SH-SY5Y (cell line): ENCODE results near the gene AKAP12.

Source experiments
- GATA2 ChIP-seq: IDR thresholded peaks from 2 replicates; pipeline ENCODE4 v1.6.1; 2011; ENCODE audit warnings: mild to moderate bottlenecking, low read depth, low read length
- GATA3 ChIP-seq: IDR thresholded peaks from 2 replicates; pipeline ENCODE4 v1.6.1; 2011; ENCODE audit warnings: low read depth, mild to moderate bottlenecking, low read length, moderate library complexity

Gene AKAP12

DNA sequence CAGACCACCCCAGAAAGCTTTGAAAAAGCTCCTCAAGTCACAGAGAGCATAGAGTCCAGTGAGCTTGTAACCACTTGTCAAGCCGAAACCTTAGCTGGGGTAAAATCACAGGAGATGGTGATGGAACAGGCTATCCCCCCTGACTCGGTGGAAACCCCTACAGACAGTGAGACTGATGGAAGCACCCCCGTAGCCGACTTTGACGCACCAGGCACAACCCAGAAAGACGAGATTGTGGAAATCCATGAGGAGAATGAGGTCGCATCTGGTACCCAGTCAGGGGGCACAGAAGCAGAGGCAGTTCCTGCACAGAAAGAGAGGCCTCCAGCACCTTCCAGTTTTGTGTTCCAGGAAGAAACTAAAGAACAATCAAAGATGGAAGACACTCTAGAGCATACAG is 112.0 kb downstream of the AKAP12 start:
- TF ChIP-seq GATA3 (no peak), GATA2 (no peak)

GRCh38 chr6:151352410-151353396 is 112.9 kb downstream of the AKAP12 start:
- TF ChIP-seq GATA2 (no peak), GATA3 (no peak)

DNA sequence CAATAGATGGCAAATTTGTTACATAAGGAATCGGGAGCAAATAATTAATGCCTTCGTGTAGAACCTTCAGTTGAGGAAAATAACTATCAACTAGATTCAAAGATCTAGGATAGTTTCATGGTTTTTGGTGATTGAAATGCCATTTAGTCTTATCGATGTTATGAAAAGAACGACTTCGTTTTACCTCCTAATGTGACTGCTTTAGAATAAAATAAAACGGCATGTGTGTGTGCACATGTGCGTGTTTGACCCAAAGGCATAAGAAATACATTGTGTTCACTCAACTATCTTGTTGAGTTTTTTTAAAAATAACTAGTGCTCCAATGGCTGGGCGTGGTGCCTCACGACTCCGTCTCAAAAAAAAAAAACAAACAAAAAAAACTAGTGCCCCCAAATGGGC is 114.0 kb downstream of the AKAP12 start:
- TF ChIP-seq GATA2, result no peak
- no peak for TF ChIP-seq GATA3

GRCh38 chr6:151357758-151358436 is 118.1 kb downstream of the AKAP12 start:
- no peak for TF ChIP-seq GATA3
- TF ChIP-seq GATA2, result no peak

DNA sequence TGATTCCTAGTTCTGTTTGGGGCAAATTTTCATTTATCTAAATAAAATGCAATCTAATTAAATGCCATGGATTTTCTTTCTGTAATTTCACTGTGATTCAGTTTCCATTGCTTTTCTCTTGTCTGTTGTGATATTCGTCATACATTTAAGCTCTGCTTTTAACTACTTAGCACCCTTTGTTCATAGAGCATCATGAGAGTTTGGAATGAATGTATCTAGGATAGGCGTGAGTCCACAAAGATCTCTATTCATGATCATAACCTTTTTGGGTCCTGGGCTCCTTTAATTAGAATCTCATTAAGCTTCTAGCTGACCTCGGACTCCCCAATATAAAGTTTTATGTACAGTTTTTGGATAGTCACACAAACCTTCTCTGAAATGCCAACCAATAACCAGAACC is 118.7 kb downstream of the AKAP12 start:
- TF ChIP-seq GATA2 (no peak), GATA3 (no peak)

DNA sequence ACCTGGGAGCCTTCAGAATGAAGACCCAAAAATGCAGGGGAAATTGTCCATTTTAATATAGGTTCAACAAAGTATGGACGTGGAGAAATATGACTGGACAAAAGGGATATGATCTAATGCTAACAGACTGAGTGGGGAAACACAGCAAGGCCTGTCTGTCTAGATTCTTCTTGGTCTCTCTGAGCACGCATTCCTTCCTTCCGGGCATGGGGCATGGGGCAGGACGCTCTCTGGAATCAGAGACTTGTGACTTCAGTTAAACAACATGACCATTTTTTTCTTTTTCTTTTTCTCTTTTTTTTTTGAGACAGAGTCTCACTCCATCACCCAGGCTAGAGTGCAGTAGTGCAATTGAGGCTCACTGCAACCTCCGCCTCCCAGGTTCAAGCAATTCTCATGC is 119.7 kb downstream of the AKAP12 start:
- TF ChIP-seq GATA3 (no peak), GATA2 (no peak)

- TF ChIP-seq GATA2 (no peak), GATA3 (no peak)
Observed at GRCh38 chr6:151365233-151365632, 125.5 kb downstream of the AKAP12 start.

GRCh38 chr6:151370509-151371078 is 130.8 kb downstream of the AKAP12 start:
- TF ChIP-seq GATA3 (no peak), GATA2 (no peak)

DNA sequence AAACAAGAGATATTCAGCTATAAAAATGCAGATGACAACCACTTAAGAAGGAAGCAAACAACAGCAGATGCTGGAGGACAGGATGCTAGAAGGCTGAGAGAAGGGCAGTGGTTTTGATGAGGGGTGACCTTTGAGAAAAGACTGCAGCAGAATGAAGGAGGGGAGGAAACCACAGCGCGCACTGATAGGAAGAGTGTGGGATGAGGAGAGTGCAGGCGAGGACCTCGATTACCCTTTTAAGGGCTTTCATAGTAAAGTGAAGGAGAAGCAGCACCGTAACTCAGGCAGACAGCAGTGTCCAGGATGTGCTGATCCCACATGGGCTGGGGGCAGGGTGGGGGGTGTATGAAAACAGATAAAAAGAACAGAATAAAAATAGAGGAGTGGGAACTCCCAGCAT is 132.4 kb downstream of the AKAP12 start:
- TF ChIP-seq GATA2 (no peak), GATA3 (no peak)

- TF ChIP-seq GATA2, result no peak
- no peak for TF ChIP-seq GATA3
Observed at GRCh38 chr6:151374036-151374683, 134.4 kb downstream of the AKAP12 start.

- TF ChIP-seq GATA2 (no peak), GATA3 (no peak)
Observed at GRCh38 chr6:151375833-151376232, 136.1 kb downstream of the AKAP12 start.

- TF ChIP-seq GATA3 (no peak), GATA2 (no peak)
Observed at GRCh38 chr6:151376440-151376839, 136.7 kb downstream of the AKAP12 start.

- no peak for TF ChIP-seq GATA3
- no peak for TF ChIP-seq GATA2
Observed at GRCh38 chr6:151377095-151377494, 137.3 kb downstream of the AKAP12 start.
